HG02678 (cell line): ENCODE data around the gene TGFA.
"Not testable (repeated sequence)": the region's sequence is repeated elsewhere in the genome, so short reads cannot be mapped to it uniquely, and the experiment has no call there.

Experiments
- ATAC-seq: cut with Tn5 transposase; IDR thresholded peaks from one replicate; pipeline ENCODE4 v1.9.1; 2021; ENCODE audit warnings: mild to moderate bottlenecking, moderate library complexity; ENCODE audit not compliant: unreplicated experiment

TGFA gene

GRCh38 chr2:70467237-70467636 lies 86.4 kb downstream of the TGFA start:
- ATAC-seq, result no peak

- not testable (repeated sequence) for ATAC-seq
These were observed 87.0 kb downstream of the TGFA start for GRCh38 chr2:70466647-70467046.

- no peak for ATAC-seq
These were observed 89.6 kb downstream of the TGFA start for GRCh38 chr2:70463997-70464396.

- ATAC-seq, result no peak
These were observed 90.0 kb downstream of the TGFA start for GRCh38 chr2:70463581-70463980.

GRCh38 chr2:70461981-70462876 lies 91.4 kb downstream of the TGFA start:
- no peak for ATAC-seq

- ATAC-seq, result no peak
These were observed 92.2 kb downstream of the TGFA start for GRCh38 chr2:70461414-70461813.

GRCh38 chr2:70460333-70460732 lies 93.3 kb downstream of the TGFA start:
- ATAC-seq, result no peak

- no peak for ATAC-seq
These were observed 95.0 kb downstream of the TGFA start for GRCh38 chr2:70458661-70459060.

- no peak for ATAC-seq
These were observed 96.8 kb downstream of the TGFA start for GRCh38 chr2:70456585-70457495.

GRCh38 chr2:70454936-70455544 lies 98.6 kb downstream of the TGFA start:
- ATAC-seq, result no peak

- ATAC-seq, result no peak
These were observed 102.9 kb downstream of the TGFA start for GRCh38 chr2:70450641-70451250.

GRCh38 chr2:70448041-70448440 lies 105.6 kb downstream of the TGFA start:
- ATAC-seq, result no peak

GRCh38 chr2:70443726-70444125 lies 109.9 kb downstream of the TGFA start:
- ATAC-seq, result no peak

GRCh38 chr2:70443078-70443465 lies 110.6 kb downstream of the TGFA start:
- no peak for ATAC-seq

GRCh38 chr2:70442301-70443077 lies 111.1 kb downstream of the TGFA start:
- ATAC-seq, result no peak

- ATAC-seq, result no peak
These were observed 113.0 kb downstream of the TGFA start for GRCh38 chr2:70440621-70441020.

GRCh38 chr2:70435138-70435537 lies 118.5 kb downstream of the TGFA start:
- no peak for ATAC-seq

GRCh38 chr2:70433315-70433714 lies 120.3 kb downstream of the TGFA start:
- no peak for ATAC-seq

- no peak for ATAC-seq
These were observed 121.8 kb downstream of the TGFA start for GRCh38 chr2:70431716-70432347.

- no peak for ATAC-seq
These were observed 127.3 kb downstream of the TGFA start for GRCh38 chr2:70426341-70426740.
